ENCODE results near the gene IFT81.
"Not testable (repeated sequence)": the region's sequence is repeated elsewhere in the genome, so short reads cannot be mapped to it uniquely, and the experiment has no call there.

Gene IFT81

DNA sequence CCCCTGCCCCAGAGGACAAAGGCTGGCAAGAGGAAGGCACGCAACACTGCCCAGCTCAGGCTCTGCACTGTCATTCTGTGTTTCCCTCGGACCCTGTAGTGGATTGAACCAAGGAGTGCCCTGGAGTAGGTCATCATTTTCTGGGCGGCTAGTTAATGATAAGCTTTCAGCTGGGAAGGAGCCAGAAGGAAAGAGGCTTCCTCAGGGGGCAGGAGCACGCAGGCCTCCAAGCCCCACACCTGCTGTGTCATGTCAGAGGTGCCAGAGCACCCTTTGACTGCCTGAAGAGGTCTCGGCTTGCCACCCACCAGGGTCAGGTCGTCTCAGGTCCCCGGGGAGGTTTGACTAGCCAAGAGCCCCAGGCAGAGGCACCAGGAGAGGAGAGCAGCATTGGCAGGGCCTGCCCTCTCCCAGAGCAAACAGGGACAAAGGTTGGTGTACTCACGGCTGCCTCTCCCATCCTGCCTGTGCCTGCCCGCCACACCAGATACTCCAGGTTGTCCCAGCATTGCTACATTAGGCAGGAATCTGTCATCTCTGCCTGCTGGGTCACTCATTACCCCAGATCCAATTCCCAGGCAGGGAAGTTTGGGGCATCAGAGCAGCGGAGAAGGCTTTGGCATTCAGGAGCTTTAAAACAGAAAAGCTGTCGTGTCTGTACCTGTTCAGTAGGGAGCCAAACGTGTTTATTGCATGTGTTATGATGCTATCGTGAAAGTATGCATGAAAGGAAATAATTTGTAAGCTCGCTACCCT is 123.4 kb downstream of the IFT81 start:
- DNase-seq = no peak

DNA sequence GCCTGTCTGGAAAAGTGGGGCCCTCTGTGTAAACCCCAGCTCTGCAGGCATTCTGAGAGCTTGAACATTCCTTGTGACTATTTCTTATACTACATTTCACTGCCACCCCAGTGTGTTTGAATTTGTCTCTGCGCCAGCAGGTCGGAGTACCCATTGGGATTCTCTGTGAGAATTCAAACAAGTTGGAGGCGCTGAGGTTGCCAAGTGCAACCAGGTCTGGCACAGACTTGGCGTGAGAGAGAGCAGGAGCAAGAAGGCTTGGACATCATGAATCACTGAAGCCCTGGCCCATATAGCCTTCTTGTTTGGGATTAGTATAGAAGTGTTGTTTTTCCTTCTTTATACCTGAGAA is 123.9 kb downstream of the IFT81 start:
- no peak for DNase-seq

DNA sequence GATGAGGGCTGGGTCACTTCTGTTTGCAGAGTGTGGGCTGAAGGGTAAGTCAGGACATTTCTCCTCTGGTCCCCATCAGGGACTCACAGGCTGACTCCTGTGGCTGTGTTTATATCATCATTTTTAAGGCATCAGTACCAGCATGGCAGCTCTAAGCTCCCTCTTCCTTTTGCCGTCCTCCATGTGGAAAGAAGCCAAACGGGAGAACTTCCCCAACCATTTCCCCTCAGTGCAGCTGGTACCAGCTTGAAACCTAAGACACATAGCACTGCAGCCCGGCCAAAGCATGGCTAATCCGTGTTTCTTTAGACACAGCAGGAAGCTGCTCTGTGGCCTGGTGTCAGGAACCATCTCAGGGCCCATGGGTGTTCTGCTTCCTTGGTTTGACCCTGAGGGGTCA is 124.9 kb downstream of the IFT81 start:
- no peak for DNase-seq

DNA sequence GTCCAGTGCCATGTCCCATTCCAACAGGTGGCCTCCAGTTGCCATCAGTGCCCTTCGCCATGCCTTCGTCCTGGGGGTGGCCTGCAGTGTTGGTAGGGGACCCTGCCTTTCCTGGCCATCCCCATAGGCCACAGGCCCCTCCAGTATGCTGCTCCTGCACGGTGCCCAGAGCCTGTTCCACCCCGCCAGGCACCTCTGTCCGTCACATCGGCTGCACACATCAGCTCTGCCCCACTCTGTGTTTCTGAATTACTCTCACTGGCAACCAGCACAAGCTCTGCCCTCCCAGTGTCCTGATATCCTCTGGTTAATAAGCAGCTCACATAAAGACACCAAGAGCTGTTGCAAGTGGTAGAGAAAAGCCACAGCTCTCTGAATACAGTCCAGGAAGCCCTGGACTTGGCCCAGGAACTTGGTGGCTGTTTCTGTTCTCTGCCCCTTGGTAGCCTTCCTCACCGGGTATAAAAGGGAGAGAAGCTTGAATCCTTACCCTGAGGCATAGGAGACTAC is 125.6 kb downstream of the IFT81 start:
- no peak for DNase-seq

DNA sequence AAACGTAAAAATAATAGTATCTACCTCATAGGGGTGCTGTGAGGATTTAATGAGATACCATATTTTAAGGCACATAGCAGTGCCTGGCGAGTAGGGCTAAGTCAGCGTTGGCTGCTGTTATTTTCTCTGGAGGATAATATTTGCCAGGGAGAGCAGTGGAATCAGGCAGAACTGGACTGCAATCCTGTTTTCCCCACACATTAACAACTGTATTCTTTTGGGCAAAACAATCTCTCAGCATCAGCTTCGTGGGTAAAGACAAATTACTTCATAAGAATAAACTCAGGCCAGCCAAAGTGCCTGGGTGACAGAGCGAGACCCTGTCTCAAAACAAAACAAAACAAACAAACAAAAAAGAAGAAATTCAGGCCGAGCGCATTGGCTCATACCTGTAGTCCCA is 127.2 kb downstream of the IFT81 start:
- DNase-seq = no peak

DNA sequence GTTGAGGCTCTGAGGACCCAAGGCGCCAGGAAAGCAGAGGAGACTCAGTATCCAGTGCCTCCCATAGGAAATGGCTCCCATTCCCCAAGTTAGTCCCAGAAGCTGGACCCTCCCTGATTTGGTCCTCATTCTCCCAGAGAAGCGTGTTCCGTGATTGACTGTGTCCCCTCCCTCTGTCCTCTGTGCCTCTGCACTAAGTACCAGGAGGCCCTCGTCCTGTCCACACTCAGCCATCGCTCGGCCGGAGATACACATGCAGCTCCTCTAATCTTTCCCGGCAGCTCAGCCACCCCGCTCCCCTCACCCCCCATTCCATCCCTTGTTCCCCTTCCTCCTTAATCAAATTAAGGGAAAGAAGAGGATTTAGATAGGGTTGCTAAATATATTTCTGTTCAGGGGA is 128.6 kb downstream of the IFT81 start:
- no peak for DNase-seq

DNA sequence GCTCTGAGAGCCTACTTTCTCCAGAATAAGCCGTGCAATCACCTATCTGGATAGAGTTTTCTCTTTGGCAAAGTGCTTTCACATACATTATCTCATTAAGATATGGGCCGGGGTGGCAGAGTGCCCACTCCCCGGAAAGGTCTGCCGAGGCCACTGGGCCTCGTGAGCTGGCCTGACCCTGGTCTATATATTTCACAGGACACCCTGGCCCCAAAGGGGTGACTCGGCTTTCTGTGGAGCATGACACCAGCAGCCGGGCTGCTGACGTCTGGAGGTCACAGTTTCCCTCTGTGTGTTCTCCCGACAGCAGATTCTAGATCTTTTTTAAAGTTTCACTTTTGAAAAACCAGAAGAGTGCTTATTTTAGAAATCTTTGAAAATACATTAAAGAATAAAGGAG is 129.0 kb downstream of the IFT81 start:
- no peak for DNase-seq

DNA sequence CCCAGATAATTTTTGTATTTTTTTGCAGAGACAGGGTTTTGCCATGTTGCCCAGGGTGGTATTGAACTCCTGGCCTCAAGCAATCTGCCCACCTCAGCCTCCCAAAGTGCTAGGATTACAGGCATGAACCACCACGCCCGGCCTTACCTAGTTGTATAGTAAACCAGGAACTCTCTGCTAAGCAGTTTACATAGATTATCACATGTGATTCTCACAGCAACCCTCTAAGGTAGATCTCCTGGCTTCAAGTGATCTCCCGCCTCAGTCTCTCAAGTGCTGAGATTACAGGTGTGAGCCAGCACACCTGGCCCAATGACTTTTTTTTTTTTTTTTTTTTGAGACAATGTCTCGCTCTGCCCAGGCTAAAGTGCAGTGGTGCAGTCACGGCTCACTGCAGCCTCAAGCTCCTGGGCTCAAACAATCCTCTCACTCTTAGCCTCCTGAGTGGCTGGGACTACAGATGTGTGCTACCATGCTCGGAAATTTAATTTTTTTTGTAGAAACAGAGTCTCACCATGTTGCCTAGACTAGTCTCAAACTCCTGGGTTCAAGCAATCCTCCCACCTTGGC is 130.9 kb downstream of the IFT81 start:
- DNase-seq = no peak

DNA sequence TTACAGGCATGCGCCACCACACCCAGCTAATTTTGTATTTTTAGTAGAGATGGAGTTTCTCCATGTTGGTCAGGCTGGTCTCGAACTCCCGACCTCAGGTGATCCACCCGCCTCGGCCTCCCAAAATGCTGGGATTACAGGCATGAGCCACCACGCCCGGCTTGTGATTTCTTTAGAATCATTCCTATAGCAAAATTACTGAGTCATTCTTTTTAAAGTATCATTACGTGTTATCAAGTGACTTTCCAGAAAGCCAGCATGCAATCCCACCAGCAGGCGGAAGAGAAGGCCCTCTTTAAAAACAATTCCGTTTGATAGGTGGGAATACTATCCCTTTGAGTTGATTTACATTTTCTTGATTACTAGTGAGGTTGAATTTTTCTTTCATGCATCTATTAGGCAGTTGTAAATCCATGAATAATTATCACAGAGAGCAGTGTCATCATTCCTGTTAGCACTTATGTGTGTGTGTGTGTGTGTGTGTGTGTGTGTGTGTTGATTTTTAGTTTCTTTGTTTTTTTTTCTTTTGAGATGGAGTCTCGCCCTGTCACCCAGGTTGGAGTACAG is 131.8 kb downstream of the IFT81 start:
- not testable (repeated sequence) for DNase-seq

DNA sequence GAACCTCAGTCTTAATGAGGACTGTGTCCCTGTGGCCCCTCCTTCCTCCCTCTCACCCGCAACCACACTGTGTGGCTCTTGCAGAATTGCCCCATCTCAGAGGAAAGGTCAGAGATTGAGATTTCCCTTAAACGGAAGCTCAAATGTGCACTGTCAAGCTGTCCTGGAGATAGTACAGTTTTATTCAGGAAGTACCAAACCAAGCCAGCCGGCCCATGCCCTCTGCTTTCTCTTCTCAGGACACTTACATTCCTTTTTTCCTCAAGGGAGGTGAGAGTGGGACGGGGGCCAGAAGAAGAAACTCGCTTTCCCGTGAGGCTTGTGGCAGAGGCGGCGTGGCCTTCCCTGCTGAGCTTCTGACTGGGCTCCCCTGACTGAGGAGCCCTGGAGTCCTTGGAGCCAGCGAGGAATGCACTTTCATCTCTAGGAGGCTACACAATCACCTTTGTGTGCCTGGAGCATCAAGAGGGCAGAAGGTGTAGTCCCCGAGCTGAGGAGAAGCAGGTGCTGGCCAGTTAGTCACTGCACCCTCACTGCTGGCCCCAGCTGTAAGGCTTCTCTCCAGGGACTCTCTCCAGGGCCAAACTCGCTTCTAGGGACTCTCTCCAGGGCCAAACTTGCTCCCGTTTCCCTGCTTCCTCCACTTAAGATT is 132.7 kb downstream of the IFT81 start:
- no peak for DNase-seq

DNA sequence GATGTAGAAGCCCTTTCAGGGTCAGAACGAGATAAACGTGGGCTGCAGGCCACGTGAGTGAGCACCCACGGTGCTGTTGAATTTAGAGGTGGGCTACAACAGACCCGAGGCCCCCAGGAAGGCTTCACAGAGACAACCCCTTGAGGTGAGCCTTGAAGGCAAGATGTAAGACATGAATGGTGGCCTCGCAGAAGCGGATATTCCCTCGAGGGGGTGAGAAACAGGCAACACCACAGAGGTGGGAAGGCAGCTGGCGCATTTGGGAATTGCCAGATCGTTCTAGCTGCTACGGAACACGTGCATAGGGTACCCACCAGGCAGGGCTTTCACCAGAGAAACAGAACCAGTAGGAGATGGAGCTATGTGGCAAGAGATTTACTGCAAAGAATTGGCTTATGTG is 134.3 kb downstream of the IFT81 start:
- DNase-seq = no peak

DNA sequence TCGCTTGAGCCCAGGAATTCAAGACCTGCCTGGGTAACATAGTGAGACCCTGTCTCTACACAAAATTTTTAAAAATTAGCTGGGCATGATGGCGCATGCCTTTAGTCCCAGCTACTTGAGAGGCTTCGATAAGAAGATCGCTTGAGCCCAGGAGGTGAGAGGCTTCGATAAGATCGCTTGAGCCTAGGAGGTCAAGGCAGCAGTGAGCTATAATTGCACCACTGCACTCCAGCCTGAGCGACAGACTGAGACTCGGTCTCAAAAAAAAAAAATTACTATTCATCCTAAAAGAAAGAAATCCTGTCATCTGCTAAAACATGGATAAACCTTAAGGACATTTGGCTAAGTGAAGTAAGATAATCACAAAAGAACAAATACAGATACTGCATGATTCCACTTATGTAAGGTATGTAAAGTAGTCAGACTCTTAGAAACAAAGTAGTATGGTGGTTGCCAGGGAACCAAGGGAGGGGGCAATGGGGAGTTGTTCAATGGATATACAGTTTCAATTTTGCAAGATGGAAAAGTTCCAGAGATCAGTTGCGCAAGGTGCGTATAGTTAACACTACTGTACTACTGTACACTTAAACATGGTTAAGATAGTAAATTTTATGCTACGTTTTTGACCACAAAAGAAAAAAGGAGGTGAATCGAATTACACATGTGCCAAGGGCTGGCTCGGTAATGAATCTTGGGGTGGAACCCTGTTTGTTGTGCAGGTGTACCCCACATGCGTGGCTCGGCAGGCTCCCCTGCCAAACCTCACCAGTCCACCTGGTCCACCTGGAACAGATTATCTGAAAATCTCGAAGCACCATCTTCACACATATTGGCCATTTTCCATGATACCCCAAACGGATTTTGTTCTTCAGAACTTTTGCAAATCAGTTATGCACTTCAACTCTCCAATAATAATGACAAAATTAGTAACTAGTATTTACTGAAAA is 138.6 kb downstream of the IFT81 start:
- DNase-seq = no peak

DNA sequence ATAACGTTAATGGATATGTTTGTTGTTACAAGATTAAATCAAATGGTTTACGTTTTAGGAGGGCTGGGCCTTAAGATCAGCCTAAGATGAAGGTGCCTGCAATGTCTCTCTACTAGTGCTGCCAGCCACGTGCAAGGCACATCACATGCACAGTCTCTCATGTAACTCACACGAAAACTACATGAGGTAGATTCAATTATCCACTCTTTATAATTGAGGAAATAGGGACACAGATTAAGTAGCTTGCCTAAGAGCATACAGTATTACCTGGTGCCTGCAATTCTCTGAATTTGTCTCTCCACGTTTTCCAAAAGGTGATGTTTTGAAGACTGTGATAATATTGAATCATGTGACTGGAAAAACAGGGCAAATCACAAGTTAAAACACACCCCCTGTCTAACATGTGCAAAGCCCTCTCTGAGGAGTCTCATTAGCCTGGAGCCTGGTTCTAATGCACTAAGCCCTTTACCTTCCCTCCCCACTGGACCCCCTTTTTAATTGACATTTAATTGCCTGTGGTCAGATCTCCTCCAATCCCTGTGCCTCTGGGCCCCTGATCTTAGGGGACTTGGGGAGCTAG is 142.3 kb downstream of the IFT81 start:
- no peak for DNase-seq

DNA sequence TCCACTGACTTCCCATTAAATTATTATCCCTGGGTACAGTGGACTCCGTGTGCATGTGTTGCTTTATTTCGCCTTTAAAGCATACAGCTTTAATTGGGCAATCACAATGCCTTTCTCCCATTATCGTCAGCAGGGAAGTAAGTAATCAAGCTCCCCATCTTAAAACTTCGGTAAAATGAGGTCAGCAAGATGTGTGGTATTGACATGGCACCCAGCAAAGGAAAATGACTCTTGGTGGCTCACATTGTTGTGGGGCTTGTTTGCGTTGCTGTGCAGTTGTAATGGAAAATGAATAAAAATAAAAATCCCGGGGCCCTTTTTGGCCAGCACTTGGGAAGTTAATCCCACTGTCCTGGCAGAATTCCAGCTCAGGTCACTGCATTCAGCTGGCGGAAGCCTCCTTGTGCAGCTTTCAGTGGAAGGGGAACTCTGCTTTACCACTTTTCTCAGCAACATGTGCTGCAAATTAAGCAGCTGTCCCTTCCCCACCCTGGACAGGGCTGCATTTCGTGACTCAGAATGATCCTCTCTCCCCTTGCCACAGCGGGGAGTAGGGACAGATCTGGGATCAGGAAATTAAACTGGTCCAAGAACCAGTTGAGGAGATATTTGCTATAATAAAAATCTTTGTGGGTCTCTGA is 142.9 kb downstream of the IFT81 start:
- no peak for DNase-seq

All from NCI-H1417 treated with DMSO at 0.1 percent for 48 hours (cell line).